OCI-LY3 (cell line): ENCODE data around the gene NIP7.

ENCODE experiments used
- H2AFZ ChIP-seq: fragments of 200-600, 300-600 bp; shearing (Covaris generic); 2 replicates; pipeline ENCODE4 v1.6.0; 2014; ENCODE audit warnings: antibody characterized with exemption, low read depth, low read length
- H3K27ac ChIP-seq: fragments of 200-600, 300-600 bp; sonication (generic); 2 replicates; pipeline ENCODE4 v1.5.1; 2014; ENCODE audit warnings: mild to moderate bottlenecking, low read length, moderate library complexity, mixed read lengths
- H3K27me3 ChIP-seq: fragments of 200-600, 300-600 bp; sonication (generic); 2 replicates; pipeline ENCODE4 v1.6.1; 2014; ENCODE audit warnings: low read depth, low read length, mixed read lengths
- H3K36me3 ChIP-seq: fragments of 200-600, 300-600 bp; sonication (generic); replicated peaks from 2 replicates; pipeline ENCODE3; 2014; ENCODE audit warnings: low read depth, low read length, mixed read lengths
- H3K4me1 ChIP-seq: fragments of 300-600, 200-600 bp; sonication (generic); 2 replicates; pipeline ENCODE4 v1.6.1; 2014; ENCODE audit warnings: low read length, mixed read lengths
- H3K4me2 ChIP-seq: fragments of 200-600, 300-600 bp; sonication (generic); 2 replicates; pipeline ENCODE4 v1.6.1; 2014; ENCODE audit warnings: low read length, mixed read lengths
- H3K4me3 ChIP-seq: fragments of 300-600, 200-600 bp; sonication (generic); 2 replicates; pipeline ENCODE4 v1.5.1; 2014; ENCODE audit warnings: antibody characterized with exemption, mild to moderate bottlenecking, low read length, moderate library complexity
- H3K79me2 ChIP-seq: fragments of 300-600, 200-600 bp; shearing (Covaris generic); 2 replicates; pipeline ENCODE4 v1.6.1; 2014; ENCODE audit warnings: mild to moderate bottlenecking, low read length, mixed read lengths
- H3K9ac ChIP-seq: fragments of 300-600, 200-600 bp; shearing (Covaris generic); 2 replicates; pipeline ENCODE4 v1.6.0; 2014; ENCODE audit warnings: mild to moderate bottlenecking, low read length, moderate library complexity
- H3K9me3 ChIP-seq: fragments of 200-600, 300-600 bp; shearing (Covaris generic); 2 replicates; pipeline ENCODE4 v1.6.1; 2014; ENCODE audit warnings: low read length, mixed read lengths; ENCODE audit not compliant: insufficient read depth
- H4K20me1 ChIP-seq: fragments of 200-600, 300-600 bp; sonication (generic); 2 replicates; pipeline ENCODE4 v1.6.1; 2016; ENCODE audit warnings: low read length, mixed read lengths; ENCODE audit not compliant: insufficient read depth
- EZH2phosphoT487 ChIP-seq: fragments of 200-600 bp; shearing (Covaris generic); IDR thresholded peaks from 2 replicates; pipeline ENCODE4 v1.6.1; 2018; ENCODE audit warnings: antibody characterized with exemption, mixed run types, low read depth
- TF ChIP-seq, protein P1 (sequence below): fragments of 200-600, 300-600 bp; sonication (generic); IDR thresholded peaks from 2 replicates; pipeline ENCODE4 v1.5.1; 2014; ENCODE audit warnings: antibody characterized with exemption, low read length, low read depth

Gene NIP7

DNA sequence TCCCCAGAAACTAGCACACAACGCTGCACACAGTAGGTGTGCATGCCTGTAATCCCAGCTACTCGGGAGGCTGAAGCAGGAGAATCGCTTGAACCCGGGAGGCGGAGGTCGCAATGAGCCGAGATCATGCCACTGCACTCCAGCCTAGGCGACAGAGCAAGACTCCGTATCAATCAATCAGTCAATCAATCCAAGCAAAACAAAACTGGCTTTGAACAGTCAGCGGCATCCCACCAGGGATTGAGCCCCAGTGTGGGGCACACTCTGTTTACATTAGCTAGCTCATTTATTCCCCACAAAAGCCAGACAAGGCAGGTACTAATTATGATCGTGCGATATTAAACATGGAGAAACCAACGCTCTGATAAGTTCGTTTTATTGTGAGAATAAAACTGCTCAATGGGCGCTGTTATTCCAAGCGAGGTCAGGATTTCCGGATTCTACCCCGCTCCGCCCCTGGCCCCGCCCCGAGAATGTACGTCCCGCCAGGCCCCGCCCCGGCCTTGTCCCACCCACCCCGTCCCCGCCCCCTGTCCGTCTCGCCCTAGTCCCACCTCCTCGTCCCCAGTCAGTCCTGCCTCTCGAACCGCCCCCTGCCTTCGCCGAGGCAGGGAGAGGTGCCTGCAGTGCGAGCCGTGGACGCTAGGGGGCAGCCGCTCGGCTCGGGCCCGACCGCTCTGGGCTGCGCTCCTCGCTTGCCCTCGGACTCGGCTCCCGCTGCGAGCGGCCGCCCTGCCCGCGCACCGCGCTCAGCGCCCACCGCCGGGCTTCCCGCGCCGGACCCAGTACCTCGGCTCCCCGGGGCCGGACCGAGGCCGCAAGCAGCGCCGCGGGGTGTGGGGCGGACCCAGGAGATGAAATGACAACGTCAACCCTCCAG is 28.7 kb upstream of the NIP7 start, which contains the start of gene VPS4A:
Gene VPS4A, plus strand, starts transcription at position 698 of the 880 bp plus-strand sequence. Its CDS starts 162 bp downstream, at position 860.
- H2AFZ ChIP-seq: peak within 1 kb of the TSS; percentile 73; the same call in 1 of the 2 replicates
- peaks cover 18% of the 10 kb centered on the region for H3K36me3 ChIP-seq
- H3K4me1 ChIP-seq: peaks cover 3% of the 10 kb centered on the region; the same call in 1 of the 2 replicates
- H4K20me1 ChIP-seq: peaks cover 6% of the 10 kb centered on the region
- no peaks in the 10 kb centered on the region for H3K27me3 ChIP-seq
- peak within 1 kb of the TSS; percentile 93 for H3K4me3 ChIP-seq
- TF ChIP-seq, protein P1, sequence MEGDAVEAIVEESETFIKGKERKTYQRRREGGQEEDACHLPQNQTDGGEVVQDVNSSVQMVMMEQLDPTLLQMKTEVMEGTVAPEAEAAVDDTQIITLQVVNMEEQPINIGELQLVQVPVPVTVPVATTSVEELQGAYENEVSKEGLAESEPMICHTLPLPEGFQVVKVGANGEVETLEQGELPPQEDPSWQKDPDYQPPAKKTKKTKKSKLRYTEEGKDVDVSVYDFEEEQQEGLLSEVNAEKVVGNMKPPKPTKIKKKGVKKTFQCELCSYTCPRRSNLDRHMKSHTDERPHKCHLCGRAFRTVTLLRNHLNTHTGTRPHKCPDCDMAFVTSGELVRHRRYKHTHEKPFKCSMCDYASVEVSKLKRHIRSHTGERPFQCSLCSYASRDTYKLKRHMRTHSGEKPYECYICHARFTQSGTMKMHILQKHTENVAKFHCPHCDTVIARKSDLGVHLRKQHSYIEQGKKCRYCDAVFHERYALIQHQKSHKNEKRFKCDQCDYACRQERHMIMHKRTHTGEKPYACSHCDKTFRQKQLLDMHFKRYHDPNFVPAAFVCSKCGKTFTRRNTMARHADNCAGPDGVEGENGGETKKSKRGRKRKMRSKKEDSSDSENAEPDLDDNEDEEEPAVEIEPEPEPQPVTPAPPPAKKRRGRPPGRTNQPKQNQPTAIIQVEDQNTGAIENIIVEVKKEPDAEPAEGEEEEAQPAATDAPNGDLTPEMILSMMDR: peak; percentile 68
- TF ChIP-seq EZH2phosphoT487: no peak
- H3K4me2 ChIP-seq: peak within 1 kb of the TSS; percentile 82
- H3K79me2 ChIP-seq: peaks cover 40% of the 10 kb centered on the region
- H3K27ac ChIP-seq: peak within 1 kb of the TSS; percentile 49
- peak within 1 kb of the TSS; percentile 84 for H3K9ac ChIP-seq
- H3K9me3 ChIP-seq: no peaks in the 10 kb centered on the region

DNA sequence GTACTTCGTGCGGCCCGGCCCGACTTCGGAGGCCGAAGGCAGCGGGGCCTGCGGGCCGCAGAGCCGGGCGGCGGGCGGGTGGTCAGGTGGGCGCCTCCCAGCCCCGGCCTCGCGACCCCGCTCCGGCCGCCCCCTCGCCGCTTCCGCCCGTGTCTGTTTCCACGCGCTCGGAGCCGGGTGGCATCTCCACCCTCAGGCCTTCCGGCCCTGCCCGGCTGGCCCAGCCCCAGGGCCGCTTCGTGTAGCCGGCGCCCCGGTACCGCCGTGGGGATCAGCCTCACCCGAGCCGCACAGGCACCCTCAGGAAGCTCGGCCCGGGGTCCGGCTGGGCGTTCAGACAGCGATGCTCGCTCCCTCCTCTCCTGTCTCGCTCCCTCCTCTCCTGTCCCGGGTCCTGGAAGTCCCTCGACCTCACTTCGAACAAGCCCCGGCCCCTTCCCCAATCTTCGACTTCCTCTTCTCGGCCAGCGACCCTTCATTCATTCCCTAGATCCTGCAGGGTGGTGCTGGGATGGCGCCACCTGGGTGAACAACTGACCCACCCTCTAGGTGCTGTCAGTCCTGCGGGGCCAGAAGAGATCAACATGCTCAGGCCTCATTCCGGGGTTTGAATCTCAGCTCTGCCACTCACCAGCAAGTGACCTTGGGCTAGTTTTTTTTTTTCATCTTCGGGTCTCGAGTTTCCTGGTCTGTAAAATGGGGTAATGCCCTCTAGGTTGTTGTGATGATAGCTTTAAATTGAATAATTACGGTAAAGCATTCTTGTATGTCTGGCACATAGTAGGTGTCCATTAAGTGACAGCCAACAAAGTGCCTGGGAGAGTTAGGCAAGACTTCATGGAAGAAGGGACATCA is 27.8 kb upstream of the NIP7 start:
- peak overlapping the region; percentile 73 for H3K4me2 ChIP-seq
- no peaks in the 10 kb centered on the region for H3K27me3 ChIP-seq
- peaks cover 26% of the 10 kb centered on the region for H3K36me3 ChIP-seq
- no peaks in the 10 kb centered on the region for H3K9me3 ChIP-seq
- peaks cover 3% of the 10 kb centered on the region; the same call in 1 of the 2 replicates for H3K4me1 ChIP-seq
- H2AFZ ChIP-seq: no peak overlapping the region
- peaks cover 6% of the 10 kb centered on the region for H4K20me1 ChIP-seq
- H3K79me2 ChIP-seq: peaks cover 40% of the 10 kb centered on the region
- peak overlapping the region; percentile 93 for H3K4me3 ChIP-seq
- no peak for TF ChIP-seq EZH2phosphoT487
- TF ChIP-seq, protein P1: peak; percentile 29
- H3K27ac ChIP-seq: peak overlapping the region; percentile 49
- H3K9ac ChIP-seq: peak overlapping the region; percentile 84

DNA sequence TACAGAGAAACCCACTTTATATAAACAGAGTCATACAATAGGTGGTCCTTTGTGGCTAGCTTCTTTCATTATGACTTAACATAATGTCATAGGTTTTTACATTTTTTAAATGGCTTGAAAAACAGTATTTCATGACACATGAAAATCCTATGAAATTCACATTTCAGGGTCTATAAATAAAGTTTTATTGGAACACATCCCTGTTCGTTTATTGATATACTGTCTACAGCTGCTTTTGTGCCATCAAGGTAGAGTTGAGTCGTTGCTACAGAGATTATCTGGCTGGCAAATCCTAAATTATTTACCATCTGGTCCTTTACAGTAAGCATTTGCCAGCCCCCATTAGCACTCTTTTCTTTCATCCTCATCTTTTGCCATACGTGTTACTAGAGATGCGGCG is 26.1 kb upstream of the NIP7 start:
- H3K4me2 ChIP-seq: no peak overlapping the region
- H4K20me1 ChIP-seq: peaks cover 6% of the 10 kb centered on the region
- TF ChIP-seq EZH2phosphoT487: no peak
- peaks cover 31% of the 10 kb centered on the region for H3K36me3 ChIP-seq
- peaks cover 3% of the 10 kb centered on the region; the same call in 1 of the 2 replicates for H3K4me1 ChIP-seq
- no peak overlapping the region for H3K4me3 ChIP-seq
- peaks cover 40% of the 10 kb centered on the region for H3K79me2 ChIP-seq
- no peak overlapping the region for H2AFZ ChIP-seq
- H3K27ac ChIP-seq: no peak overlapping the region
- no peak overlapping the region for H3K9ac ChIP-seq
- no peaks in the 10 kb centered on the region for H3K9me3 ChIP-seq
- no peaks in the 10 kb centered on the region for H3K27me3 ChIP-seq

DNA sequence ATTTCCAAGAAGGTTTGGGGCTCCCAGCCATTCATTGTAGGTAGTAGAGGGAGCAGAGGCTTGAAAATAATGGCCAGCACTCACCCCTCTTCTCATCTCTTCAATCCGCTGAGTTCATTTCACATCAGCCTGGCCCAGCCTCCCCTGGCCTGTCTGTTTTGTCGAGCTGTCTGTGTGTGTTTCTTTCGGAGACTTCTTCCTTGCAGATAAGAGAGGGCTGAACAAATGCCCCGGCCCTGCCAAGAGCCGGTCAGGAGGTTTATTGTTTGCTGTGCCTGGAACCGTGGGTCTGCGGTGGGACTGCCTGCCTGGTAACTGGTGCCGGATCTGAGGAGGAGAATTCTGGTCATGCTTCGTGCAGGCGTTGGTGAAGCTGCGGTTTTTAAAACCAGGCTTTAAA is 25.0 kb upstream of the NIP7 start:
- Histone ChIP-seq H3K27ac (no peak overlapping the region), H3K27me3 (no peaks in the 10 kb centered on the region), H3K36me3 (peaks cover 41% of the 10 kb centered on the region), H3K9ac (no peak overlapping the region), H2AFZ (no peak overlapping the region), H4K20me1 (peaks cover 6% of the 10 kb centered on the region), H3K4me3 (no peak overlapping the region), H3K4me2 (no peak overlapping the region), H3K4me1 (peaks cover 3% of the 10 kb centered on the region; the same call in 1 of the 2 replicates), H3K9me3 (no peaks in the 10 kb centered on the region), H3K79me2 (peaks cover 40% of the 10 kb centered on the region)
- TF ChIP-seq EZH2phosphoT487: no peak
- TF ChIP-seq, protein P1: no peak
